ENCODE results near the gene CST9. TPM values are rescaled to one million over a fixed set of nuclear protein-coding genes. Genes with fewer than 3 reads are reported as not detected.

Gene CST9
- total RNA-seq, 1 experiment from 2014 or later = not detected

- no peak for ATAC-seq
- intact Hi-C loops (cut with micrococcal nuclease) = no loop called here
- Histone ChIP-seq H3F3A (ENCODE audit: low read length, unreplicated experiment) (no peaks in the 10 kb centered on the region), H2AFZ (ENCODE audit: low read length) (no peak overlapping the region), H3K4me2 (ENCODE audit: low read length) (no peak overlapping the region), H3K36me3 (ENCODE audit: low read depth, low read length) (0 out of 2 replicates have a peak, but pooled peaks cover 5% of the 10 kb centered on the region), H3K9me2 (replicated peaks; ENCODE audit: low read length) (no peaks in the 10 kb centered on the region), H4K20me1 (ENCODE audit: low read length) (0 out of 2 replicates have a peak, but pooled peaks cover 11% of the 10 kb centered on the region), H3K4me3 (ENCODE audit: low read length) (no peak overlapping the region), H3K27ac (ENCODE audit: low read length) (no peak overlapping the region), H3K9me3 (ENCODE audit: low read length) (no peaks in the 10 kb centered on the region), H3K27me3 (ENCODE audit: low read length) (no peaks in the 10 kb centered on the region), H3K9ac (ENCODE audit: low read length) (no peak overlapping the region), H3K4me1 (ENCODE audit: insufficient read depth, low read length) (peaks cover 31% of the 10 kb centered on the region), H3K79me2 (ENCODE audit: low read length) (peaks cover 22% of the 10 kb centered on the region)
- CTCF ChIA-PET = no interaction called here
- BruUV-seq (replicated peaks) = no TSS peak
- POLR2A ChIA-PET (ENCODE audit: unreplicated experiment) = interaction anchor here (0.7 kb wide), 1 partner anchor 282 kb away, joined by 3 read pairs; no protein-coding TSS in a partner anchor
- DNase-seq = no peak
- no peak for TF ChIP-seq EZH2phosphoT487 (IDR thresholded peaks at IDR 0.05; ENCODE audit: borderline replicate concordance, low read length)
- TF ChIP-seq EZH2 (IDR thresholded peaks at IDR 0.05; ENCODE audit: low read length, unreplicated experiment) = no peak
- no peak for TF ChIP-seq CTCF (conservative IDR thresholded peaks at IDR 0.05; ENCODE audit: low read depth, low read length)
Observed at GRCh38 chr20:23631981-23632710, 26.4 kb upstream of the CST9 start.

GRCh38 chr20:23631226-23631822 lies 25.6 kb upstream of the CST9 start:
- DNase-seq = no peak
- no TSS peak for BruUV-seq (replicated peaks)
- ATAC-seq = no peak
- no peaks in the 10 kb centered on the region for H3K27me3 ChIP-seq (ENCODE audit: low read length)
- ChIA-PET CTCF (no interaction called here), POLR2A (ENCODE audit: unreplicated experiment) (interaction anchor here (0.7 kb wide), 1 partner anchor 282 kb away, joined by 3 read pairs; no protein-coding TSS in a partner anchor)
- no peak overlapping the region for H2AFZ ChIP-seq (ENCODE audit: low read length)
- no peak overlapping the region for H3K4me3 ChIP-seq (ENCODE audit: low read length)
- H3K9me2 ChIP-seq (replicated peaks; ENCODE audit: low read length) = no peaks in the 10 kb centered on the region
- TF ChIP-seq EZH2phosphoT487 (IDR thresholded peaks at IDR 0.05; ENCODE audit: borderline replicate concordance, low read length) = no peak
- TF ChIP-seq CTCF (conservative IDR thresholded peaks at IDR 0.05; ENCODE audit: low read depth, low read length) = no peak
- TF ChIP-seq EZH2 (IDR thresholded peaks at IDR 0.05; ENCODE audit: low read length, unreplicated experiment) = no peak
- peaks cover 14% of the 10 kb centered on the region for H3K79me2 ChIP-seq (ENCODE audit: low read length)
- no peaks in the 10 kb centered on the region for H3K9me3 ChIP-seq (ENCODE audit: low read length)
- peaks cover 28% of the 10 kb centered on the region for H3K4me1 ChIP-seq (ENCODE audit: insufficient read depth, low read length)
- intact Hi-C loops (cut with micrococcal nuclease) = no loop called here
- 0 out of 2 replicates have a peak, but pooled peaks cover 5% of the 10 kb centered on the region for H4K20me1 ChIP-seq (ENCODE audit: low read length)
- H3K27ac ChIP-seq (ENCODE audit: low read length) = no peak overlapping the region
- no peak overlapping the region for H3K9ac ChIP-seq (ENCODE audit: low read length)
- no peaks in the 10 kb centered on the region for H3F3A ChIP-seq (ENCODE audit: low read length, unreplicated experiment)
- H3K4me2 ChIP-seq (ENCODE audit: low read length) = no peak overlapping the region
- 0 out of 2 replicates have a peak, but pooled peaks cover 5% of the 10 kb centered on the region for H3K36me3 ChIP-seq (ENCODE audit: low read depth, low read length)

Data from PC-3 (cell line).